B cell (primary cell): Measurements from ENCODE around the gene PGM5. TPM values are rescaled to one million over a fixed set of nuclear protein-coding genes. Genes with fewer than 3 reads are reported as not detected.
"Not testable (repeated sequence)": the region's sequence is repeated elsewhere in the genome, so short reads cannot be mapped to it uniquely, and the experiment has no call there.

Source experiments
- ATAC-seq: fragments of 200-7000 bp; cut with Tn5 transposase; one replicate; pipeline ENCODE4 v1.10.0; 2021; ENCODE audit warnings: low read depth, mild to moderate bottlenecking, moderate number of reproducible peaks, moderate library complexity
- CTCF ChIA-PET: fragments of 350-600 bp; sonication (Branson Sonifier 250); formaldehyde crosslinking; loops from one replicate; lab custom pipeline; 2021; ENCODE audit warnings: antibody characterized with exemption, inconsistent platforms; lab: Charles Lee
- POLR2A ChIA-PET: fragments of 350-600 bp; sonication (Branson Sonifier 250); formaldehyde crosslinking; loops from one replicate; lab custom pipeline; 2021; ENCODE audit warnings: antibody characterized with exemption; lab: Charles Lee
- DNase-seq: peaks from one replicate; pipeline ENCODE4 v3.0.0; 2013
- H2AFZ ChIP-seq: 2 replicates; pipeline ENCODE4 v1.6.1; 2012; ENCODE audit warnings: mild to moderate bottlenecking, low read depth, low read length; ENCODE audit not compliant: insufficient read depth, poor library complexity, severe bottlenecking
- H3K27ac ChIP-seq, 2 donors: 1 replicate in 1 of 2; 2 replicates in 1 of 2; pipeline ENCODE4 v1.5.1; 2012 to 2013; ENCODE audit warnings: low read length in 2 of 2, mild to moderate bottlenecking in 2 of 2, moderate library complexity in 1 of 2
- H3K27me3 ChIP-seq, 4 experiments: fragments of 200-600 bp in 1 of 4; sonication (generic) in 1 of 4; replicated peaks in 1 of 4; 1 replicate in 2 of 4; 2 replicates in 2 of 4; pipeline versions ENCODE4 v1.6.1 to v1.7.0; 2013 to 2016; ENCODE audit warnings: low read length in 3 of 4, mild to moderate bottlenecking in 2 of 4, mixed read lengths in 1 of 4, moderate library complexity in 1 of 4; ENCODE audit not compliant: insufficient read depth in 4 of 4, control insufficient read depth in 3 of 4; ENCODE audit errors: control extremely low read depth in 1 of 4
- H3K36me3 ChIP-seq, 2 experiments: replicated peaks in 1 of 2; 1 replicate in 1 of 2; 2 replicates in 1 of 2; pipeline versions ENCODE4 v1.6.1 to v1.7.1; 2013; ENCODE audit warnings: low read length in 1 of 2; ENCODE audit not compliant: insufficient read depth in 2 of 2, control insufficient read depth in 1 of 2; ENCODE audit errors: control extremely low read depth in 1 of 2, extremely low read depth in 1 of 2
- H3K4me1 ChIP-seq, 2 donors: fragments of 200-600 bp in 1 of 2; sonication (generic) in 1 of 2; 1 replicate in 1 of 2; 2 replicates in 1 of 2; pipeline versions ENCODE4 v1.5.1 to v1.6.1; 2013 to 2017; ENCODE audit warnings: low read length in 2 of 2; ENCODE audit not compliant: control insufficient read depth in 2 of 2, insufficient read depth in 2 of 2
- H3K4me2 ChIP-seq: replicated peaks from 2 replicates; pipeline ENCODE3; 2012; ENCODE audit warnings: mild to moderate bottlenecking, low read depth, low read length; ENCODE audit not compliant: poor library complexity, severe bottlenecking
- H3K4me3 ChIP-seq, 5 experiments: fragments of 200-600 bp in 1 of 5; sonication (generic) in 1 of 5; 1 replicate in 3 of 5; 2 replicates in 2 of 5; pipeline versions ENCODE4 v1.5.1 to v1.7.0; 2011 to 2016; ENCODE audit warnings: low read length in 4 of 5, mild to moderate bottlenecking in 4 of 5, low read depth in 2 of 5, control low read depth in 1 of 5, moderate library complexity in 1 of 5; ENCODE audit not compliant: insufficient read depth in 1 of 5; ENCODE audit errors: control extremely low read depth in 1 of 5, extremely low read depth in 1 of 5
- H3K79me2 ChIP-seq: fragments of 200-600 bp; sonication (generic); one replicate; pipeline ENCODE4 v1.6.0; 2016; ENCODE audit warnings: low read length; ENCODE audit not compliant: control insufficient read depth, insufficient read depth
- H3K9ac ChIP-seq: fragments of 200-600 bp; sonication (generic); 2 replicates; pipeline ENCODE4 v1.6.1; 2017; ENCODE audit warnings: mild to moderate bottlenecking, low read length, moderate library complexity
- H3K9me3 ChIP-seq, 3 donors: one replicate each; pipeline versions ENCODE4 v1.6.1 to v1.7.1; 2013; ENCODE audit warnings: low read length in 2 of 3; ENCODE audit not compliant: control insufficient read depth in 2 of 3, insufficient read depth in 1 of 3; ENCODE audit errors: control extremely low read depth in 1 of 3
- H4K20me1 ChIP-seq: 2 replicates; pipeline ENCODE4 v1.6.0; 2012; ENCODE audit warnings: mild to moderate bottlenecking, low read length; ENCODE audit not compliant: insufficient read depth, control insufficient read depth, poor library complexity, severe bottlenecking
- H3K27ac Mint-ChIP-seq: one replicate; pipeline ENCODE4 v1.8.0; 2021; ENCODE audit warnings: mixed read lengths
- H3K27me3 Mint-ChIP-seq: one replicate; pipeline ENCODE4 v1.8.0; 2021; ENCODE audit warnings: mixed read lengths
- H3K4me1 Mint-ChIP-seq: one replicate; pipeline ENCODE4 v1.8.0; 2021; ENCODE audit warnings: mixed read lengths
- H3K4me3 Mint-ChIP-seq: one replicate; pipeline ENCODE4 v1.8.0; 2021; ENCODE audit warnings: mixed read lengths
- H3K9me3 Mint-ChIP-seq: one replicate; pipeline ENCODE4 v1.8.0; 2022; ENCODE audit warnings: mixed read lengths; ENCODE audit not compliant: insufficient read depth
- WGBS: methylation state at CpG from one replicate; pipeline ENCODE4 v1.1.5; 2013; ENCODE audit warnings: missing lambda C conversion rate; ENCODE audit not compliant: insufficient coverage; 5-methylcytosine and 5-hydroxymethylcytosine counted together
- intact Hi-C: fragments of 100-400 bp; cut with micrococcal nuclease; formaldehyde crosslinking; loops from one replicate; pipeline ENCODE4 v1.10.0; 2022
- polyA plus RNA-seq: library from polyadenylated mRNA; depleted of rRNA; stranded (reverse); fragments of >200 nt; gene quantifications from 2 replicates; pipeline ENCODE4 v1.2.3, GENCODE V29; 2012
- total RNA-seq, 2 donors: library from RNA; stranded (reverse); fragments of 120-200 nt in 1 of 2; gene quantifications; 1 replicate in 1 of 2; 2 replicates in 1 of 2; pipeline versions ENCODE4 v1.2.3 to v1.2.4, GENCODE V29; 2013 to 2022

Gene PGM5
- total and polyA plus RNA-seq, 2 donors (not counting 1 experiment from before 2014, with no cell fraction given), result not detected

DNA sequence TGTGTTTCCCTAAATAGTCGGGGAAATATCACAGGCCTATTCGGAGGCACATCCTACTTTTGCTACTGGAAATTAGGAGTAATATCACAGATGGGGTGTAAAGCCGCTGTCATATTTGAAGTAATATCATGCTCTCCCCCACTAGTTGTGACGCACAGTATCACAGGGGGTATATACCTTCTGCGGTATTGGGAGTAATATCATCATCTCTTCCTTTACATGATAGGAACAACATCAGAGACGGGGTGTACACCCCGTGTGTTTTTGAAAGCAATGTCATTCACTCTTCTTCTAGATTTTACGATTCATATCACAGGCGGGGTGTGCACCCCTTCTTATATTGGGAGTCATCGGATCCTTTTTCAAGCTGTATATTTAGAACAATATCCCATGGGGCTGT, 38.2 kb upstream of the PGM5 start:
- H3K9me3 Mint-ChIP-seq, H2AFZ ChIP-seq, DNase-seq, H3K4me1 ChIP-seq, H3K4me1 Mint-ChIP-seq, H3K27ac ChIP-seq, H3K27me3 Mint-ChIP-seq, H3K4me2 ChIP-seq, CTCF ChIA-PET, H3K4me3 ChIP-seq, POLR2A ChIA-PET, H3K9ac ChIP-seq, intact Hi-C loops, ATAC-seq, H3K9me3 ChIP-seq, H3K79me2 ChIP-seq, H3K4me3 Mint-ChIP-seq, H3K27ac Mint-ChIP-seq, H4K20me1 ChIP-seq, H3K27me3 ChIP-seq, H3K36me3 ChIP-seq: not testable (repeated sequence)
- no CpG with 5 or more reads among the region's 10 CpGs for WGBS

- intact Hi-C loops, H3K9me3 ChIP-seq, H3K27me3 Mint-ChIP-seq, H4K20me1 ChIP-seq, ATAC-seq, H3K4me1 Mint-ChIP-seq, H2AFZ ChIP-seq, DNase-seq, H3K27ac Mint-ChIP-seq, H3K27me3 ChIP-seq, H3K4me3 Mint-ChIP-seq, POLR2A ChIA-PET, H3K9ac ChIP-seq, H3K4me2 ChIP-seq, H3K79me2 ChIP-seq, H3K4me1 ChIP-seq, H3K36me3 ChIP-seq, H3K4me3 ChIP-seq, CTCF ChIA-PET, H3K9me3 Mint-ChIP-seq, H3K27ac ChIP-seq: not testable (repeated sequence)
- WGBS, result no CpG with 5 or more reads among the region's 24 CpGs
These were observed 32.7 kb upstream of the PGM5 start for GRCh38 chr9:68323749-68324148.

- H3K4me3 Mint-ChIP-seq, H3K4me2 ChIP-seq, H3K36me3 ChIP-seq, ATAC-seq, H3K27ac ChIP-seq, H3K79me2 ChIP-seq, H4K20me1 ChIP-seq, H3K27me3 Mint-ChIP-seq, POLR2A ChIA-PET, H3K4me1 ChIP-seq, H3K9me3 ChIP-seq, H3K27ac Mint-ChIP-seq, H3K9me3 Mint-ChIP-seq, H3K4me1 Mint-ChIP-seq, intact Hi-C loops, CTCF ChIA-PET, H3K4me3 ChIP-seq, H2AFZ ChIP-seq, H3K27me3 ChIP-seq, H3K9ac ChIP-seq, DNase-seq: not testable (repeated sequence)
- WGBS, result no CpG with 5 or more reads among the region's 20 CpGs
These were observed 31.9 kb upstream of the PGM5 start for GRCh38 chr9:68324518-68324917.

DNA sequence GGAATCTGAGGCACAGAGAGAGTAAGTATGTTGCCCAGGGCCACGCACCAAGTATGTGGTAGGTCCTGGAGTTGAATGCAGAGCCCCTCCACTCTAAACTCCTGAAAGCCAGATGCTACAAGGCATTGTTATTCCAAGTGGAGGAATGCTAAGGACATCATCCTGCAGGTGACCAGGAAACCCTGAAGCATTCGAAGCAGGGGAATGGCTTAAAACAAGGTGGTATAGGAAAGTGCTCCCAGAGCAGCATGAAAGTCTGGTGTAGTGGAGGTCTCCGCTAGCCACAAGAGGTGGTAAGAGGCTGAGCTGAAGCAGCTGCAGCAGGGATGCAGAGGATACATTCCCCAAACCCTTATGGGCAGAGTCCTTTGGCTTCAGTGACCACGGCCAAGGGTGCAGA, 27.3 kb upstream of the PGM5 start:
- H3K27ac ChIP-seq, CTCF ChIA-PET, H3K4me1 Mint-ChIP-seq, H3K4me1 ChIP-seq, POLR2A ChIA-PET, H3K9me3 ChIP-seq, H3K4me3 Mint-ChIP-seq, H3K36me3 ChIP-seq, ATAC-seq, H4K20me1 ChIP-seq, H3K27ac Mint-ChIP-seq, H3K27me3 ChIP-seq, H2AFZ ChIP-seq, H3K9ac ChIP-seq, H3K9me3 Mint-ChIP-seq, H3K79me2 ChIP-seq, H3K4me2 ChIP-seq, intact Hi-C loops, H3K27me3 Mint-ChIP-seq, DNase-seq, H3K4me3 ChIP-seq: not testable (repeated sequence)
- 60% methylated on average over 1 of the region's 4 CpGs for whole genome bisulfite sequencing
